Trophoblast cell (in vitro differentiated cells and primary cell): ENCODE data around the gene UROS.

Experiments used
- DNase-seq, 2 donors: peaks; one replicate each; pipeline ENCODE4 v3.0.0-alpha.2; 2016
- H2AFZ ChIP-seq: 2 replicates; pipeline ENCODE4 v1.6.1; 2013; ENCODE audit warnings: low read length, moderate library complexity, mild to moderate bottlenecking; ENCODE audit not compliant: insufficient read depth, poor library complexity
- H2AK5ac ChIP-seq: 2 replicates; pipeline ENCODE4 v1.6.1; 2013; ENCODE audit warnings: mild to moderate bottlenecking, low read length
- H2BK120ac ChIP-seq: 2 replicates; pipeline ENCODE4 v1.6.1; 2013; ENCODE audit warnings: low read length, mild to moderate bottlenecking, moderate library complexity; ENCODE audit not compliant: insufficient read depth, poor library complexity
- H2BK12ac ChIP-seq: 2 replicates; pipeline ENCODE4 v1.6.1; 2013; ENCODE audit warnings: mild to moderate bottlenecking, low read length, moderate library complexity
- H2BK5ac ChIP-seq: 2 replicates; pipeline ENCODE4 v1.6.1; 2013; ENCODE audit warnings: low read length, low read depth, moderate library complexity, mild to moderate bottlenecking; ENCODE audit not compliant: poor library complexity
- H3K14ac ChIP-seq: 2 replicates; pipeline ENCODE4 v1.6.1; 2013; ENCODE audit warnings: mild to moderate bottlenecking, low read length
- H3K18ac ChIP-seq: 2 replicates; pipeline ENCODE4 v1.6.1; 2013; ENCODE audit warnings: mild to moderate bottlenecking, low read length
- H3K23ac ChIP-seq: 2 replicates; pipeline ENCODE4 v1.6.1; 2013; ENCODE audit warnings: low read length
- H3K27ac ChIP-seq: 2 replicates; pipeline ENCODE4 v1.5.1; 2013; ENCODE audit warnings: low read depth, mild to moderate bottlenecking, inconsistent platforms, low read length, moderate library complexity
- H3K27me3 ChIP-seq: 2 replicates; pipeline ENCODE4 v1.6.1; 2013; ENCODE audit warnings: inconsistent platforms, mild to moderate bottlenecking, low read length, moderate library complexity; ENCODE audit not compliant: insufficient read depth
- H3K36me3 ChIP-seq, 2 experiments: 1 replicate in 1 of 2; 2 replicates in 1 of 2; pipeline ENCODE4 v1.6.1; 2013; ENCODE audit warnings: low read length in 2 of 2, mild to moderate bottlenecking in 2 of 2, moderate library complexity in 1 of 2; ENCODE audit not compliant: insufficient read depth in 2 of 2, control insufficient read depth in 1 of 2
- H3K4ac ChIP-seq: 2 replicates; pipeline ENCODE4 v1.6.1; 2013; ENCODE audit warnings: low read depth, mild to moderate bottlenecking, low read length, moderate library complexity
- H3K4me1 ChIP-seq, 2 experiments: 1 replicate in 1 of 2; 2 replicates in 1 of 2; pipeline ENCODE4 v1.6.1; 2013; ENCODE audit warnings: low read length in 2 of 2, mild to moderate bottlenecking in 2 of 2, moderate library complexity in 1 of 2; ENCODE audit not compliant: insufficient read depth in 2 of 2, control insufficient read depth in 1 of 2
- H3K4me2 ChIP-seq: 2 replicates; pipeline ENCODE4 v1.6.1; 2013; ENCODE audit warnings: inconsistent platforms, mild to moderate bottlenecking, low read length, moderate library complexity
- H3K4me3 ChIP-seq: 2 replicates; pipeline ENCODE4 v1.5.1; 2013; ENCODE audit warnings: mild to moderate bottlenecking, low read depth, low read length, inconsistent platforms
- H3K79me1 ChIP-seq: one replicate; pipeline ENCODE4 v1.6.1; 2013; ENCODE audit warnings: low read length
- H3K79me2 ChIP-seq: 2 replicates; pipeline ENCODE4 v1.6.1; 2013; ENCODE audit warnings: low read length, mild to moderate bottlenecking; ENCODE audit not compliant: control insufficient read depth, insufficient read depth, poor library complexity
- H3K9ac ChIP-seq: 2 replicates; pipeline ENCODE4 v1.6.1; 2013; ENCODE audit warnings: mild to moderate bottlenecking, low read length
- H3K9me3 ChIP-seq: 2 replicates; pipeline ENCODE4 v1.6.1; 2013; ENCODE audit warnings: low read depth, mild to moderate bottlenecking, control low read depth, inconsistent platforms, low read length; ENCODE audit not compliant: insufficient read depth
- H4K12ac ChIP-seq: 2 replicates; pipeline ENCODE4 v1.6.1; 2013; ENCODE audit warnings: low read depth, mild to moderate bottlenecking, low read length, moderate library complexity
- H4K8ac ChIP-seq: 2 replicates; pipeline ENCODE4 v1.6.1; 2013; ENCODE audit warnings: low read depth, mild to moderate bottlenecking, low read length, moderate library complexity
- H4K91ac ChIP-seq: one replicate; pipeline ENCODE4 v1.6.1; 2013; ENCODE audit warnings: low read depth, mild to moderate bottlenecking, low read length, moderate library complexity
- WGBS: extraction: QIAGEN DNeasy Blood & Tissue Kit; methylation state at CpG from one replicate; pipeline ENCODE4 v1.1.7; 2013; ENCODE audit warnings: missing lambda C conversion rate; ENCODE audit not compliant: insufficient read length, insufficient coverage; ENCODE audit errors: extremely low coverage; 5-methylcytosine and 5-hydroxymethylcytosine counted together

Gene UROS

DNA sequence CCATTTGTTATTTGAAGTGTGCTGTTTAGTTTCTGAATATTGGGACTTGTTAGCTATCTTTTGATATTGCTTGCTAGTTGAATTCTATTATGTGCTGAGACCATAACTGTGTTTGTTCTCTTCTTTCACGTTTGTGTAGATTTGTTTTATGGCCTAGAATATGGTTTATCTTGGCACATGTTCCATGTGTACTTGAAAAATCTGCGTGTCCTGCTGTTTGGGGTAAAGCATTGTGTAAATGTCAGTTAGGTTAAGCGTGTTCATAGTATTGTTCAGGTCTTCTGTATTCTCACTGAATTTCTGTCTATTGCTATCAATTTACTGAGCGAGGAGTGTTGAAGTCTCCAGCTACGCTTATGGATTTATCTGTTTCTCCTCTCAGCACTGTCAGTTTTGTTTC is 66.9 kb downstream of the UROS start:
- Histone ChIP-seq H3K23ac (no peak overlapping the region), H3K4me2 (no peak overlapping the region), H2BK120ac (no peak overlapping the region), H3K27ac (no peak overlapping the region), H2BK12ac (no peak overlapping the region), H3K9ac (no peak overlapping the region), H3K79me2 (no peaks in the 10 kb centered on the region), H3K18ac (no peak overlapping the region), H3K79me1 (no peaks in the 10 kb centered on the region), H3K4me3 (no peak overlapping the region), H3K9me3 (no peaks in the 10 kb centered on the region), H3K4me1 (no peaks in the 10 kb centered on the region), H4K91ac (no peak overlapping the region), H2AK5ac (no peak overlapping the region), H4K8ac (no peak overlapping the region), H3K14ac (no peak overlapping the region), H3K27me3 (no peaks in the 10 kb centered on the region), H3K4ac (no peak overlapping the region), H4K12ac (no peak overlapping the region), H2AFZ (no peak overlapping the region), H3K36me3 (peaks cover 24 to 35% of the 10 kb centered on the region in 2 experiments), H2BK5ac (no peak overlapping the region)
- WGBS, result no CpG with 5 or more reads among the region's 5 CpGs
- no peak for DNase-seq

DNA sequence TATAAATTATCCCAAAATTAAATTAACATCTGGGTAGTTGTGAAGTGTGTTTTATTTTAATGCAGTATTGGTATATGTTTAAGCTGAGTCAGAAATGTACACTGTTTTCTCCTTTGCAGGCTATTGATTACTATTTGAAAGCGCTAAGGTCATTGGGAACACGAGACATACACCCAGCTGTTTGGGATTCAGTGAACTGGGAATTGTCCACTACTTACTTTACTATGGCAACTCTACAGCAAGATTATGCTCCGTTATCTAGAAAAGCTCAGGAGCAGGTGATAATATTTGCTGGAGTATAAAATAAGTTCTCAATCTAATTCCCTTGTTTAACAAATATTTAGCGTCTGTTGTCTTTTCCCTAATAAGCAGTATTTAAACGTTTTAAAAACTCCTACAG is 75.6 kb downstream of the UROS start:
- H4K91ac ChIP-seq, result no peak overlapping the region
- H4K12ac ChIP-seq, result no peak overlapping the region
- no peaks in the 10 kb centered on the region for H3K79me2 ChIP-seq
- H3K4me1 ChIP-seq, result no peaks in the 10 kb centered on the region
- no peak overlapping the region for H3K9ac ChIP-seq
- H2AFZ ChIP-seq, result no peak overlapping the region
- no peak overlapping the region for H3K4me2 ChIP-seq
- no peaks in the 10 kb centered on the region for H3K27me3 ChIP-seq
- DNase-seq, result no peak
- H3K18ac ChIP-seq, result no peak overlapping the region
- no peak overlapping the region for H2BK12ac ChIP-seq
- H3K36me3 ChIP-seq, result peaks cover 21 to 39% of the 10 kb centered on the region in 2 experiments
- no peaks in the 10 kb centered on the region for H3K9me3 ChIP-seq
- H4K8ac ChIP-seq, result no peak overlapping the region
- no peak overlapping the region for H2AK5ac ChIP-seq
- H2BK120ac ChIP-seq, result no peak overlapping the region
- no peaks in the 10 kb centered on the region for H3K79me1 ChIP-seq
- no CpG with 5 or more reads among the region's 5 CpGs for WGBS
- no peak overlapping the region for H3K23ac ChIP-seq
- H3K27ac ChIP-seq, result no peak overlapping the region
- no peak overlapping the region for H3K4ac ChIP-seq
- H3K14ac ChIP-seq, result no peak overlapping the region
- H2BK5ac ChIP-seq, result no peak overlapping the region
- no peak overlapping the region for H3K4me3 ChIP-seq

DNA sequence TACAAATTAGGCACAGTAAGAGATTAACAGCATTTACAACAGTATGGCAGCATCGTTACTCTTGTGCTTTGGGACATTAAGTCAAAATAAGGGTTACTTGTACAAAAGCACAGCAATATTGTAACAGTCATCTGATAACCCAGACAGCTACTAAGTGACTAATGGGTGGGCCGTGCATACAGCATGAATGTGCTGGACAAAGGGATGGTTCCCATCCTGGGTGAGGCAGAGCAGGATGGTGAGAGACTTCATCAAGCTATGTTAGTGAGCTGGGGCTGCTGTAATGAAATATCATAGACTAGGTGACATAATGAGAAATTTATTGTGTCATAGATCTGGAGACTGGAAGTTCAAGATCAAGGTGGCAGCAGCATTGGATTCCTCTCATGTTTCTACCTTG is 78.1 kb downstream of the UROS start:
- Histone ChIP-seq H2BK5ac (no peak overlapping the region), H4K12ac (no peak overlapping the region), H3K27me3 (no peaks in the 10 kb centered on the region), H4K8ac (no peak overlapping the region), H2AK5ac (no peak overlapping the region), H2BK12ac (no peak overlapping the region), H2AFZ (no peak overlapping the region), H3K4me3 (no peak overlapping the region), H3K9ac (no peak overlapping the region), H3K4me2 (no peak overlapping the region), H3K27ac (no peak overlapping the region), H3K14ac (no peak overlapping the region), H3K18ac (no peak overlapping the region), H3K79me2 (no peaks in the 10 kb centered on the region), H2BK120ac (no peak overlapping the region), H3K4me1 (no peaks in the 10 kb centered on the region), H3K9me3 (no peaks in the 10 kb centered on the region), H3K23ac (no peak overlapping the region), H3K36me3 (peaks cover 23 to 43% of the 10 kb centered on the region in 2 experiments), H3K4ac (no peak overlapping the region), H4K91ac (no peak overlapping the region), H3K79me1 (no peaks in the 10 kb centered on the region)
- WGBS, result no CpG with 5 or more reads among the region's 2 CpGs
- no peak for DNase-seq

DNA sequence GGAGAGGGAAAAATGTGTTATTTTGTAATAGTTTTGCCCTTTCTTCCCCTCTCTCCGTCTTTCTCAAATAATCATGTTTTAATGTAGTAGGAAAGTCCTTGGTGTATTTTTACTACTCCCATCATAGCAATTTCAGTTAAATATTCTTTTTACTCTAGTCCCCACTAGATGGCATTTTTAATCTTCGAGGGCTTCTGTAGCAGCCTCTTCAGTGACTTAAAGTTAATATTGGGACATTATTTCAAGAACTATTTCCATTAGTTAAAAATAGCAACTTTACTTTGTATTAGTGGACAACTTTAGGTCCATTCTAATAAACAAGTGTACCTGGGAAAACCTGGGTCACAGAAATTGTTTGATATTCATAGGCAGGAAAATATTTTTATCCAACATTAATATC is 80.6 kb downstream of the UROS start:
- no peak overlapping the region for H3K9ac ChIP-seq
- no peaks in the 10 kb centered on the region for H3K79me1 ChIP-seq
- peak in 1 of 2 donors; percentile 2 for DNase-seq
- H3K9me3 ChIP-seq, result no peaks in the 10 kb centered on the region
- no peak overlapping the region for H3K4me2 ChIP-seq
- H4K8ac ChIP-seq, result no peak overlapping the region
- no peak overlapping the region for H3K27ac ChIP-seq
- no peak overlapping the region for H2BK12ac ChIP-seq
- no peak overlapping the region for H2BK5ac ChIP-seq
- H3K18ac ChIP-seq, result no peak overlapping the region
- no peak overlapping the region for H4K91ac ChIP-seq
- H3K23ac ChIP-seq, result no peak overlapping the region
- no peaks in the 10 kb centered on the region for H3K4me1 ChIP-seq
- WGBS, result no CpG with 5 or more reads among the region's 2 CpGs
- H2BK120ac ChIP-seq, result no peak overlapping the region
- no peak overlapping the region for H2AK5ac ChIP-seq
- H4K12ac ChIP-seq, result no peak overlapping the region
- H2AFZ ChIP-seq, result no peak overlapping the region
- H3K27me3 ChIP-seq, result no peaks in the 10 kb centered on the region
- no peak overlapping the region for H3K4ac ChIP-seq
- no peak overlapping the region for H3K4me3 ChIP-seq
- no peaks in the 10 kb centered on the region for H3K79me2 ChIP-seq
- peaks cover 22 to 44% of the 10 kb centered on the region in 2 experiments for H3K36me3 ChIP-seq
- no peak overlapping the region for H3K14ac ChIP-seq
